Measurements from ENCODE around the gene MRPL34.

Gene MRPL34

GRCh38 chr19:17275441-17276175, 30.1 kb upstream of the MRPL34 start:
- H3K27ac ChIP-seq = no peak overlapping the region
- TF ChIP-seq CTCF (IDR thresholded peaks at IDR 0.05) = no peak
- no peak for TF ChIP-seq ZFX (IDR thresholded peaks at IDR 0.05; ENCODE audit: borderline replicate concordance)

- TF ChIP-seq CTCF (IDR thresholded peaks at IDR 0.05) (no peak), ZFX (IDR thresholded peaks at IDR 0.05; ENCODE audit: borderline replicate concordance) (no peak)
- H3K27ac ChIP-seq = no peak overlapping the region
These were observed 26.2 kb upstream of the MRPL34 start for GRCh38 chr19:17279436-17279835.

- TF ChIP-seq CTCF (IDR thresholded peaks at IDR 0.05) (no peak), ZFX (IDR thresholded peaks at IDR 0.05; ENCODE audit: borderline replicate concordance) (no peak)
- H3K27ac ChIP-seq = peak within 1 kb of the TSS; percentile 50; the same call in 1 of the 2 replicates
These were observed 24.0 kb upstream of the MRPL34 start, which contains the start of gene ANKLE1 for GRCh38 chr19:17281391-17282304. ANKLE1 (plus strand) TSS chr19:17281901; CDS start chr19:17281921, 20 bp downstream.

- TF ChIP-seq ZFX (IDR thresholded peaks at IDR 0.05; ENCODE audit: borderline replicate concordance) (no peak), CTCF (IDR thresholded peaks at IDR 0.05) (peak; percentile 94)
- H3K27ac ChIP-seq = peak overlapping the region; percentile 50; the same call in 1 of the 2 replicates
These were observed 23.1 kb upstream of the MRPL34 start for GRCh38 chr19:17282488-17283125.

- no peak overlapping the region for H3K27ac ChIP-seq
- TF ChIP-seq ZFX (IDR thresholded peaks at IDR 0.05; ENCODE audit: borderline replicate concordance) (no peak), CTCF (IDR thresholded peaks at IDR 0.05) (no peak)
These were observed 22.1 kb upstream of the MRPL34 start for GRCh38 chr19:17283504-17283996.

- TF ChIP-seq ZFX (IDR thresholded peaks at IDR 0.05; ENCODE audit: borderline replicate concordance) = no peak
- TF ChIP-seq CTCF (IDR thresholded peaks at IDR 0.05) = no peak
- no peak overlapping the region for H3K27ac ChIP-seq
These were observed 20.1 kb upstream of the MRPL34 start for GRCh38 chr19:17285415-17286135.

All from 22Rv1 (cell line).